GM23338 (cell line): Measurements from ENCODE around the gene UBE2I. TPM values are rescaled to one million over a fixed set of nuclear protein-coding genes. Genes with fewer than 3 reads are reported as not detected.

Experiments
- ATAC-seq: fragments of 200-7000 bp; cut with Tn5 transposase; 3 replicates; pipeline ENCODE4 v1.9.1; 2020
- DNase-seq: peaks from one replicate; pipeline ENCODE4 v3.0.0-alpha.2; 2015; ENCODE audit warnings: low spot score
- H2AFZ ChIP-seq: fragments of 200-600 bp; sonication (generic); 2 replicates; pipeline ENCODE4 v1.8.0; 2016; ENCODE audit warnings: antibody characterized with exemption, mild to moderate bottlenecking, moderate library complexity
- H3F3A ChIP-seq: fragments of 200-600 bp; sonication (generic); replicated peaks from 2 replicates; pipeline ENCODE4 v1.8.0; 2017; ENCODE audit warnings: antibody characterized with exemption, mixed run types, low read depth
- H3K27ac ChIP-seq: fragments of 200-600 bp; sonication (generic); 2 replicates; pipeline ENCODE4 v1.6.1; 2016; ENCODE audit warnings: low read depth
- H3K27me3 ChIP-seq: fragments of 200-600 bp; sonication (generic); 2 replicates; pipeline ENCODE4 v1.8.0; 2016; ENCODE audit warnings: mild to moderate bottlenecking, mixed run types, moderate library complexity; ENCODE audit not compliant: insufficient read depth
- H3K36me3 ChIP-seq: fragments of 200-600 bp; sonication (generic); 2 replicates; pipeline ENCODE4 v1.8.0; 2016; ENCODE audit warnings: mild to moderate bottlenecking; ENCODE audit not compliant: insufficient read depth
- H3K4me1 ChIP-seq: fragments of 200-600 bp; sonication (generic); 2 replicates; pipeline ENCODE4 v1.8.0; 2016; ENCODE audit warnings: mild to moderate bottlenecking, moderate library complexity; ENCODE audit not compliant: insufficient read depth
- H3K4me2 ChIP-seq: fragments of 200-600 bp; sonication (generic); 2 replicates; pipeline ENCODE4 v1.7.1; 2017; ENCODE audit warnings: mixed run types
- H3K4me3 ChIP-seq: fragments of 200-600 bp; sonication (generic); 2 replicates; pipeline ENCODE4 v1.6.1; 2016; ENCODE audit warnings: mixed run types
- H3K79me2 ChIP-seq: fragments of 200-600 bp; sonication (generic); replicated peaks from 2 replicates; pipeline ENCODE4 v1.8.0; 2017; ENCODE audit warnings: mild to moderate bottlenecking; ENCODE audit not compliant: insufficient read depth
- H3K9me2 ChIP-seq: fragments of 200-600 bp; sonication (generic); 2 replicates; pipeline ENCODE4 v1.8.0; 2017; ENCODE audit not compliant: insufficient read depth
- H4K20me1 ChIP-seq: fragments of 200-600 bp; sonication (generic); replicated peaks from 2 replicates; pipeline ENCODE4 v1.8.0; 2017; ENCODE audit warnings: mild to moderate bottlenecking; ENCODE audit not compliant: insufficient read depth
- H3K27ac Mint-ChIP-seq: 2 replicates; pipeline ENCODE4 v1.8.0; 2020; ENCODE audit warnings: inconsistent platforms, mild to moderate bottlenecking, moderate library complexity, mixed read lengths
- H3K27me3 Mint-ChIP-seq: 3 replicates; pipeline ENCODE4 v1.8.0; 2022; ENCODE audit warnings: low read depth, mild to moderate bottlenecking, moderate library complexity, mixed read lengths, inconsistent platforms; ENCODE audit not compliant: insufficient read depth, poor library complexity
- H3K36me3 Mint-ChIP-seq: 3 replicates; pipeline ENCODE4 v1.8.0; 2021; ENCODE audit warnings: low read depth, mild to moderate bottlenecking, inconsistent platforms, moderate library complexity, mixed read lengths
- H3K4me1 Mint-ChIP-seq: 3 replicates; pipeline ENCODE4 v1.8.0; 2020; ENCODE audit warnings: mild to moderate bottlenecking, inconsistent platforms, mixed read lengths
- H3K4me3 Mint-ChIP-seq: 3 replicates; pipeline ENCODE4 v1.8.0; 2021; ENCODE audit warnings: moderate library complexity, mild to moderate bottlenecking, inconsistent platforms, mixed read lengths
- H3K9me3 Mint-ChIP-seq: 3 replicates; pipeline ENCODE4 v1.8.0; 2020; ENCODE audit warnings: moderate library complexity, mild to moderate bottlenecking, inconsistent platforms, mixed read lengths
- CREB1 ChIP-seq: fragments of 250-450 bp; sonication (Bioruptor Pico); IDR thresholded peaks from 2 replicates; pipeline ENCODE4 v1.5.0; 2020; ENCODE audit warnings: low read depth, mild to moderate bottlenecking, moderate library complexity
- ETS1 ChIP-seq: IDR thresholded peaks from 2 replicates; pipeline ENCODE4 v1.6.1; 2016; ENCODE audit warnings: antibody characterized with exemption
- EZH2 ChIP-seq: fragments of 200-600 bp; sonication (generic); IDR thresholded peaks from one replicate; pipeline ENCODE4 v1.8.0; 2017; ENCODE audit warnings: antibody characterized with exemption, mild to moderate bottlenecking, low read depth; ENCODE audit not compliant: unreplicated experiment
- EZH2phosphoT487 ChIP-seq: fragments of 200-600 bp; sonication (generic); IDR thresholded peaks from one replicate; pipeline ENCODE4 v1.8.1; 2018; ENCODE audit warnings: antibody characterized with exemption; ENCODE audit not compliant: unreplicated experiment
- JUNB ChIP-seq: IDR thresholded peaks from one replicate; pipeline ENCODE4 v1.6.1; 2016; ENCODE audit warnings: antibody characterized with exemption; ENCODE audit not compliant: unreplicated experiment
- NANOG ChIP-seq: IDR thresholded peaks from 2 replicates; pipeline ENCODE4 v1.6.1; 2016; ENCODE audit warnings: antibody characterized with exemption, borderline replicate concordance
- POLR2AphosphoS5 ChIP-seq: IDR thresholded peaks from 2 replicates; pipeline ENCODE4 v1.6.1; 2016; ENCODE audit warnings: antibody characterized with exemption, low read depth
- STAT1 ChIP-seq: IDR thresholded peaks from one replicate; pipeline ENCODE4 v1.6.1; 2016; ENCODE audit warnings: antibody characterized with exemption; ENCODE audit not compliant: unreplicated experiment
- ZNF114 ChIP-seq: fragments of 250-450 bp; sonication (Bioruptor Pico); IDR thresholded peaks from 2 replicates; pipeline ENCODE4 v1.5.0; 2020; ENCODE audit warnings: mild to moderate bottlenecking, moderate library complexity
- ZNF331 ChIP-seq: fragments of 250-450 bp; sonication (Bioruptor Pico); IDR thresholded peaks from 2 replicates; pipeline ENCODE4 v1.5.0; 2020; ENCODE audit warnings: low read depth, mild to moderate bottlenecking, moderate library complexity
- polyA plus RNA-seq: library from polyadenylated mRNA; unstranded; fragments of >200 nt; fragmentation: Nextera tagmentation; extraction: Ambion mirVana; gene quantifications from 2 replicates; pipeline ENCODE4 v1.2.1, GENCODE V29; 2016
- total RNA-seq: library from RNA; depleted of rRNA; stranded (reverse); fragments of >200 nt; shearing (Covaris generic); gene quantifications from 2 replicates; pipeline ENCODE4 v1.2.3, GENCODE V29; 2014
- TF ChIP-seq, protein P1 (sequence below), 2 experiments: fragments of 200-600 bp in 1 of 2; sonication (generic) in 1 of 2; conservative IDR thresholded peaks; 2 replicates each; pipeline versions ENCODE4 v1.5.1 to v1.6.1; 2016 to 2017; ENCODE audit warnings: antibody characterized with exemption in 2 of 2, low read depth in 2 of 2, mild to moderate bottlenecking in 2 of 2, moderate library complexity in 1 of 2
- TF ChIP-seq, protein P2 (sequence below): IDR thresholded peaks from one replicate; pipeline ENCODE4 v1.6.1; 2018; ENCODE audit warnings: antibody characterized with exemption; ENCODE audit not compliant: unreplicated experiment

Gene UBE2I
- total and polyA plus RNA-seq, 2 experiments from 2014 or later: 116 to 220 TPM

DNA sequence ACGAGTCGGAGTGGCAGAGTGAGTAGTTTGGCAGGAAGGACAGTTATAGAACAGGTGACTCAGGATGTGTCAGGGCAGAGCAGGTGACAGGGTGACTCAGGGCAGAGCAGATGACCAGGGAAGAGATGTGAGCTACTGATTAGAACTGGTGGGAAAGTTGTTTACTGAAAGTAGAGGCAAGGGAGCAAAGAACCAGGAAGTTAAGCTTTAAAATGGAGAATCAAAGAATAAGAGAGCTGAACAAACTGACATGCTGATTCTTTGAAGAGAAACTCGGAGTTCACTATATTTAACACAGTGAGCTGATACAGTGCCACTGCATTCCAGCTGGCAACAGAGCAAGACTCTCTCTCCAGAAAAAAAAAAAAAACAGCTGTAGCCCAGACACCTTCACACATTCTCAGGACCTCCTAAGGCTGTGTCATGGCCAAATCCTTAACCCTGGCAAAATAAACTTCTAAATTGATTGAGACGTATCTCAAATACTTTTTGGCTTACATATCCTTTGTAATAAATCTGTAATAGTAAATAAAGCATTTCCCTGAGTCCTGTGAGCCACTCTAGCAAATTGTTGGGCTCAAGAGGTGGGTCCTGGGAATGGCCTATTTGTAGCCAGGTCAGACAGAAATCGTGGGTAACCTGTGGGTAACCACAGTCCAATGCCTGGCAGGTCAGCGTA, 12.3 kb upstream of the UBE2I start (continued):
- TF ChIP-seq POLR2AphosphoS5 (no peak), ETS1 (no peak), EZH2 (no peak), EZH2phosphoT487 (no peak), ZNF114 (CRISPR knock-in tag) (no peak)
- TF ChIP-seq, protein P1, sequence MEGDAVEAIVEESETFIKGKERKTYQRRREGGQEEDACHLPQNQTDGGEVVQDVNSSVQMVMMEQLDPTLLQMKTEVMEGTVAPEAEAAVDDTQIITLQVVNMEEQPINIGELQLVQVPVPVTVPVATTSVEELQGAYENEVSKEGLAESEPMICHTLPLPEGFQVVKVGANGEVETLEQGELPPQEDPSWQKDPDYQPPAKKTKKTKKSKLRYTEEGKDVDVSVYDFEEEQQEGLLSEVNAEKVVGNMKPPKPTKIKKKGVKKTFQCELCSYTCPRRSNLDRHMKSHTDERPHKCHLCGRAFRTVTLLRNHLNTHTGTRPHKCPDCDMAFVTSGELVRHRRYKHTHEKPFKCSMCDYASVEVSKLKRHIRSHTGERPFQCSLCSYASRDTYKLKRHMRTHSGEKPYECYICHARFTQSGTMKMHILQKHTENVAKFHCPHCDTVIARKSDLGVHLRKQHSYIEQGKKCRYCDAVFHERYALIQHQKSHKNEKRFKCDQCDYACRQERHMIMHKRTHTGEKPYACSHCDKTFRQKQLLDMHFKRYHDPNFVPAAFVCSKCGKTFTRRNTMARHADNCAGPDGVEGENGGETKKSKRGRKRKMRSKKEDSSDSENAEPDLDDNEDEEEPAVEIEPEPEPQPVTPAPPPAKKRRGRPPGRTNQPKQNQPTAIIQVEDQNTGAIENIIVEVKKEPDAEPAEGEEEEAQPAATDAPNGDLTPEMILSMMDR (conservative IDR thresholded peaks at IDR 0.05; ENCODE audit: low read depth in 2 of 2): no peak

DNA sequence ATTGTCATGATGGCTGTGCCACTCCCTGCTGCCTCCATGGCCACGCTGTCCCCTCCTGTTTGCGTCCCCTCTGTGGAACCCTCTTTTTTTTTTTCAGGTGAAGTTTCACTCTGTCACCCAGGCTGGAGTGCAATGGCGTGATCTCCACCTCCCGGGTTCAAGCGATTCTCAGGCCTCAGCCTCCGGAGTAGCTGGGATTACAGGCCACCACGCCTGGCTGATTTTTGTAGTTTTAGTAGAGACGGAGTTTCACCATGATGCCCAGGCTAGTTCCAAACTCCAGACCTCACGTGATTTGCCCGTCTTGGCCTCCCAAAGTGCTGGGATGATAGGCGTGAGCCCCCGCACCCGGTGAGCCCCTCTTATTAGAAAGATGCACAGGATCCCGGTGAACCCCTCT, 11.0 kb upstream of the UBE2I start:
- no peak overlapping the region for H3K4me3 Mint-ChIP-seq
- Histone ChIP-seq H3K27me3 (no peaks in the 10 kb centered on the region; the same call in 1 of the 2 replicates), H3K4me3 (no peak overlapping the region), H3K27ac (no peak overlapping the region), H3K36me3 (no peaks in the 10 kb centered on the region), H3K79me2 (no peaks in the 10 kb centered on the region), H3F3A (peaks cover 6% of the 10 kb centered on the region; the same call in 1 of the 2 replicates), H3K4me2 (no peak overlapping the region), H3K4me1 (peaks cover 13% of the 10 kb centered on the region), H2AFZ (no peak overlapping the region), H3K9me2 (no peaks in the 10 kb centered on the region), H4K20me1 (no peaks in the 10 kb centered on the region)
- peaks cover 29% of the 10 kb centered on the region for H3K4me1 Mint-ChIP-seq
- H3K27me3 Mint-ChIP-seq: peaks cover 25% of the 10 kb centered on the region
- no peaks in the 10 kb centered on the region for H3K36me3 Mint-ChIP-seq
- DNase-seq: no peak
- H3K27ac Mint-ChIP-seq: no peak overlapping the region
- H3K9me3 Mint-ChIP-seq: no peaks in the 10 kb centered on the region
- ATAC-seq: no peak
- no peak for TF ChIP-seq ZNF114 (CRISPR knock-in tag)
- no peak for TF ChIP-seq CREB1 (CRISPR knock-in tag)
- no peak for TF ChIP-seq ZNF331 (CRISPR knock-in tag)
- TF ChIP-seq EZH2phosphoT487: no peak
- TF ChIP-seq JUNB: no peak
- no peak for TF ChIP-seq ETS1
- no peak for TF ChIP-seq STAT1
- TF ChIP-seq, protein P2, sequence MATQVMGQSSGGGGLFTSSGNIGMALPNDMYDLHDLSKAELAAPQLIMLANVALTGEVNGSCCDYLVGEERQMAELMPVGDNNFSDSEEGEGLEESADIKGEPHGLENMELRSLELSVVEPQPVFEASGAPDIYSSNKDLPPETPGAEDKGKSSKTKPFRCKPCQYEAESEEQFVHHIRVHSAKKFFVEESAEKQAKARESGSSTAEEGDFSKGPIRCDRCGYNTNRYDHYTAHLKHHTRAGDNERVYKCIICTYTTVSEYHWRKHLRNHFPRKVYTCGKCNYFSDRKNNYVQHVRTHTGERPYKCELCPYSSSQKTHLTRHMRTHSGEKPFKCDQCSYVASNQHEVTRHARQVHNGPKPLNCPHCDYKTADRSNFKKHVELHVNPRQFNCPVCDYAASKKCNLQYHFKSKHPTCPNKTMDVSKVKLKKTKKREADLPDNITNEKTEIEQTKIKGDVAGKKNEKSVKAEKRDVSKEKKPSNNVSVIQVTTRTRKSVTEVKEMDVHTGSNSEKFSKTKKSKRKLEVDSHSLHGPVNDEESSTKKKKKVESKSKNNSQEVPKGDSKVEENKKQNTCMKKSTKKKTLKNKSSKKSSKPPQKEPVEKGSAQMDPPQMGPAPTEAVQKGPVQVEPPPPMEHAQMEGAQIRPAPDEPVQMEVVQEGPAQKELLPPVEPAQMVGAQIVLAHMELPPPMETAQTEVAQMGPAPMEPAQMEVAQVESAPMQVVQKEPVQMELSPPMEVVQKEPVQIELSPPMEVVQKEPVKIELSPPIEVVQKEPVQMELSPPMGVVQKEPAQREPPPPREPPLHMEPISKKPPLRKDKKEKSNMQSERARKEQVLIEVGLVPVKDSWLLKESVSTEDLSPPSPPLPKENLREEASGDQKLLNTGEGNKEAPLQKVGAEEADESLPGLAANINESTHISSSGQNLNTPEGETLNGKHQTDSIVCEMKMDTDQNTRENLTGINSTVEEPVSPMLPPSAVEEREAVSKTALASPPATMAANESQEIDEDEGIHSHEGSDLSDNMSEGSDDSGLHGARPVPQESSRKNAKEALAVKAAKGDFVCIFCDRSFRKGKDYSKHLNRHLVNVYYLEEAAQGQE: no peak
- TF ChIP-seq NANOG: no peak
- TF ChIP-seq, protein P1 (conservative IDR thresholded peaks at IDR 0.05; ENCODE audit: low read depth in 2 of 2): no peak
- no peak for TF ChIP-seq POLR2AphosphoS5
- no peak for TF ChIP-seq EZH2
